IMR-90 (cell line): ENCODE measurements around the gene NAT8. TPM values are rescaled to one million over a fixed set of nuclear protein-coding genes. Genes with fewer than 3 reads are reported as not detected.

Experiments
- ATAC-seq: fragments of 200-7000 bp; cut with Tn5 transposase; 2 replicates; pipeline ENCODE4 v1.9.1; 2020; ENCODE audit warnings: low read depth, mild to moderate bottlenecking, moderate library complexity
- BruUV-seq: library from RNA; stranded (reverse); fragments of 400-500 nt; replicated peaks from 2 replicates; lab custom pipeline; 2021; lab: Mats Ljungman, UMichigan
- CTCF ChIA-PET: fragments of 300-600 bp; formaldehyde crosslinking; extraction: SDS; loops from one replicate; lab custom pipeline; 2021; ENCODE audit warnings: antibody characterized with exemption; lab: Yijun Ruan, JAX
- POLR2A ChIA-PET: fragments of 300-600 bp; sonication (Branson Sonifier 250); formaldehyde crosslinking; loops from one replicate; lab custom pipeline; 2022; ENCODE audit warnings: antibody characterized with exemption; ENCODE audit not compliant: unreplicated experiment; lab: Charles Lee
- DNase-seq: peaks from one replicate; pipeline ENCODE4 v3.0.0; 2013
- H2AFZ ChIP-seq: replicated peaks from 2 replicates; pipeline ENCODE3; 2013; ENCODE audit warnings: low read length, mild to moderate bottlenecking; ENCODE audit not compliant: poor library complexity
- H2AK5ac ChIP-seq: 2 replicates; pipeline ENCODE4 v1.6.1; 2013; ENCODE audit warnings: low read depth, low read length, inconsistent platforms
- H2AK9ac ChIP-seq: replicated peaks from 2 replicates; pipeline ENCODE3; 2013; ENCODE audit warnings: mild to moderate bottlenecking, low read depth, low read length, moderate library complexity; ENCODE audit not compliant: poor library complexity
- H2BK120ac ChIP-seq: 2 replicates; pipeline ENCODE4 v1.6.1; 2013; ENCODE audit warnings: low read depth, low read length, inconsistent platforms
- H2BK15ac ChIP-seq: 3 replicates; pipeline ENCODE4 v1.6.1; 2013; ENCODE audit warnings: low read depth, low read length, inconsistent platforms
- H2BK20ac ChIP-seq: 2 replicates; pipeline ENCODE4 v1.6.1; 2013; ENCODE audit warnings: low read depth, mild to moderate bottlenecking, inconsistent platforms, low read length, moderate library complexity
- H2BK5ac ChIP-seq: 2 replicates; pipeline ENCODE4 v1.6.1; 2013; ENCODE audit warnings: mild to moderate bottlenecking, low read depth, low read length, inconsistent platforms; ENCODE audit not compliant: poor library complexity, severe bottlenecking
- H3K14ac ChIP-seq: replicated peaks from 2 replicates; pipeline ENCODE4 v1.6.1; 2013; ENCODE audit warnings: low read depth, low read length, inconsistent platforms
- H3K18ac ChIP-seq: 2 replicates; pipeline ENCODE4 v1.6.1; 2013; ENCODE audit warnings: low read depth, low read length, control low read depth
- H3K23ac ChIP-seq: 2 replicates; pipeline ENCODE4 v1.6.1; 2013; ENCODE audit warnings: low read depth, low read length, inconsistent platforms
- H3K27ac ChIP-seq: 2 replicates; pipeline ENCODE4 v1.5.1; 2013; ENCODE audit warnings: mild to moderate bottlenecking, control low read depth, low read length; ENCODE audit not compliant: insufficient read depth
- H3K27me3 ChIP-seq: 2 replicates; pipeline ENCODE4 v1.6.1; 2013; ENCODE audit warnings: low read length; ENCODE audit not compliant: control insufficient read depth, insufficient read depth
- H3K36me3 ChIP-seq: 2 replicates; pipeline ENCODE4 v1.6.1; 2013; ENCODE audit warnings: low read length, mixed read lengths; ENCODE audit not compliant: control insufficient read depth, insufficient read depth
- H3K4ac ChIP-seq: 2 replicates; pipeline ENCODE4 v1.6.1; 2013; ENCODE audit warnings: low read depth, low read length, inconsistent platforms
- H3K4me1 ChIP-seq: 2 replicates; pipeline ENCODE4 v1.6.1; 2013; ENCODE audit warnings: low read length, mixed read lengths; ENCODE audit not compliant: control insufficient read depth, insufficient read depth
- H3K4me2 ChIP-seq: 2 replicates; pipeline ENCODE4 v1.6.1; 2013; ENCODE audit warnings: low read depth, mild to moderate bottlenecking, control low read depth, low read length, moderate library complexity
- H3K4me3 ChIP-seq: 2 replicates; pipeline ENCODE4 v1.5.1; 2013; ENCODE audit warnings: low read depth, mild to moderate bottlenecking, control low read depth, low read length, moderate library complexity; ENCODE audit not compliant: insufficient read depth
- H3K56ac ChIP-seq: 2 replicates; pipeline ENCODE4 v1.6.1; 2013; ENCODE audit warnings: low read length, inconsistent platforms; ENCODE audit not compliant: insufficient read depth; ENCODE audit errors: extremely low read depth
- H3K79me1 ChIP-seq, 2 experiments: 2 replicates each; pipeline ENCODE4 v1.6.1; 2013; ENCODE audit warnings: low read length in 2 of 2, inconsistent platforms in 1 of 2, low read depth in 1 of 2
- H3K9ac ChIP-seq: 2 replicates; pipeline ENCODE4 v1.6.1; 2013; ENCODE audit warnings: low read depth, low read length, control low read depth
- H3K9me1 ChIP-seq: 2 replicates; pipeline ENCODE4 v1.6.1; 2013; ENCODE audit warnings: low read length, inconsistent platforms; ENCODE audit not compliant: insufficient read depth
- H3K9me3 ChIP-seq: 2 replicates; pipeline ENCODE4 v1.6.1; 2013; ENCODE audit warnings: low read length; ENCODE audit not compliant: control insufficient read depth, insufficient read depth
- H4K20me1 ChIP-seq: 2 replicates; pipeline ENCODE4 v1.6.1; 2013; ENCODE audit warnings: low read length, inconsistent platforms; ENCODE audit not compliant: insufficient read depth
- H4K5ac ChIP-seq: 2 replicates; pipeline ENCODE4 v1.6.1; 2013; ENCODE audit warnings: mild to moderate bottlenecking, low read depth, low read length, control low read depth
- H4K8ac ChIP-seq, 2 experiments: 2 replicates each; pipeline ENCODE4 v1.6.1; 2013; ENCODE audit warnings: low read depth in 2 of 2, low read length in 2 of 2, control low read depth in 1 of 2, inconsistent platforms in 1 of 2
- H4K91ac ChIP-seq: 2 replicates; pipeline ENCODE4 v1.6.1; 2013; ENCODE audit warnings: low read depth, low read length, inconsistent platforms; ENCODE audit not compliant: insufficient read depth
- BHLHE40 ChIP-seq: fragments of 150-350 bp; IDR thresholded peaks from 2 replicates; pipeline ENCODE4 v1.6.1; 2016; ENCODE audit warnings: mild to moderate bottlenecking, low read depth, low read length
- CTCF ChIP-seq: conservative IDR thresholded peaks from 2 replicates; pipeline ENCODE4 v1.5.1; 2012; ENCODE audit warnings: mild to moderate bottlenecking, low read depth, low read length, improper control_type of control experiment
- FOS ChIP-seq: fragments of 150-350 bp; IDR thresholded peaks from 2 replicates; pipeline ENCODE4 v1.6.1; 2016; ENCODE audit warnings: low read depth, low read length
- MAFK ChIP-seq: IDR thresholded peaks from 2 replicates; pipeline ENCODE4 v1.6.1; 2012; ENCODE audit warnings: low read depth, low read length, improper control_type of control experiment
- MXI1 ChIP-seq: IDR thresholded peaks from 2 replicates; pipeline ENCODE4 v1.6.1; 2012; ENCODE audit warnings: low read depth, mild to moderate bottlenecking, low read length, moderate library complexity, borderline replicate concordance
- RAD21 ChIP-seq: IDR thresholded peaks from 2 replicates; pipeline ENCODE4 v1.6.1; 2012; ENCODE audit warnings: low read length, improper control_type of control experiment
- USF2 ChIP-seq: fragments of 150-350 bp; IDR thresholded peaks from 2 replicates; pipeline ENCODE4 v1.6.1; 2017; ENCODE audit warnings: mild to moderate bottlenecking, antibody characterized with exemption, low read length, low read depth
- WGBS, 2 experiments: methylation state at CpG; one replicate each; pipeline versions ENCODE4 v1.1.5 to v1.1.7; 2013; ENCODE audit warnings: missing lambda C conversion rate in 2 of 2; ENCODE audit not compliant: insufficient read length in 1 of 2; ENCODE audit errors: extremely low coverage in 2 of 2; 5-methylcytosine and 5-hydroxymethylcytosine counted together
- dilution Hi-C: fragments of 300-500 bp; cut with HindIII; formaldehyde crosslinking; loops from one replicate; pipeline ENCODE4 v1.14.3; 2018; ENCODE audit warnings: low sequenced_read_pairs; ENCODE audit not compliant: unreplicated experiment
- in situ Hi-C: fragments of 300-500 bp; cut with MboI; formaldehyde crosslinking; loops from 3 replicates; pipeline ENCODE4 v1.14.3; 2019; ENCODE audit warnings: low sequenced_read_pairs, inconsistent platforms, mixed read lengths
- intact Hi-C: fragments of 100-400 bp; cut with micrococcal nuclease; formaldehyde crosslinking; loops from 2 replicates; pipeline ENCODE4 v1.10.0; 2022
- polyA plus RNA-seq, 3 experiments: library from polyadenylated mRNA; depleted of rRNA; stranded (reverse); fragments of >200 nt; gene quantifications; 2 replicates each; pipeline ENCODE4 v1.2.3, GENCODE V29; 2012; ENCODE audit warnings: low replicate concordance in 1 of 3
- total RNA-seq: library from RNA; depleted of rRNA; stranded (reverse); fragments of >200 nt; gene quantifications from 2 replicates; pipeline ENCODE4 v1.2.3, GENCODE V29; 2012

Gene NAT8
- total and polyA plus RNA-seq, 2 of the 4 experiments (the other 2 are of a cell fraction), result not detected

- H3K4me2 ChIP-seq, result no peak overlapping the region
- no peak overlapping the region for H4K91ac ChIP-seq
- no peak overlapping the region for H2BK5ac ChIP-seq
- DNase-seq (no peak), ATAC-seq (no peak)
- dilution Hi-C loops, result no loop called here
- H3K36me3 ChIP-seq, result no peaks in the 10 kb centered on the region
- no peak overlapping the region for H4K5ac ChIP-seq
- no peak overlapping the region for H3K56ac ChIP-seq
- H2BK120ac ChIP-seq, result no peak overlapping the region
- no peaks in the 10 kb centered on the region for H3K9me1 ChIP-seq
- no peak overlapping the region for H3K18ac ChIP-seq
- H4K20me1 ChIP-seq, result no peaks in the 10 kb centered on the region
- TF ChIP-seq MXI1 (no peak), USF2 (no peak), FOS (no peak), BHLHE40 (no peak), MAFK (no peak), CTCF (no peak), RAD21 (no peak)
- in situ Hi-C loops, result no loop called here
- no TSS peak for BruUV-seq
- H3K9ac ChIP-seq, result no peak overlapping the region
- H3K79me1 ChIP-seq, result no peaks in the 10 kb centered on the region
- H3K4ac ChIP-seq, result no peak overlapping the region
- no peak overlapping the region for H4K8ac ChIP-seq
- no peak overlapping the region for H3K27ac ChIP-seq
- H3K4me1 ChIP-seq, result no peaks in the 10 kb centered on the region
- ChIA-PET POLR2A (no interaction called here), CTCF (no interaction called here)
- WGBS, 2 experiments, result 80% methylated on average over 1 of the region's 6 CpGs; no CpG with 5 or more reads in 1 of the 2 experiments
- no peak overlapping the region for H3K23ac ChIP-seq
- H2AK9ac ChIP-seq, result no peak overlapping the region
- H3K9me3 ChIP-seq, result no peaks in the 10 kb centered on the region
- intact Hi-C loops, result no loop called here
- no peak overlapping the region for H2AK5ac ChIP-seq
- no peak overlapping the region for H2AFZ ChIP-seq
- no peak overlapping the region for H2BK20ac ChIP-seq
- H2BK15ac ChIP-seq, result no peak overlapping the region
- H3K27me3 ChIP-seq, result peaks cover 3% of the 10 kb centered on the region; the same call in 1 of the 2 replicates
- no peak overlapping the region for H3K14ac ChIP-seq
- no peak overlapping the region for H3K4me3 ChIP-seq
These were observed 9.5 kb upstream of the NAT8 start for GRCh38 chr2:73651591-73652230.
